ENCODE results near the gene HIVEP3. TPM values are rescaled to one million over a fixed set of nuclear protein-coding genes. Genes with fewer than 3 reads are reported as not detected.

The HIVEP3 gene
- total RNA-seq, 1 experiment from 2014 or later, result 1.4 TPM

- Histone ChIP-seq H2BK15ac (ENCODE audit: low read depth, low read length) (no peak overlapping the region), H3K14ac (ENCODE audit: insufficient read depth, low read length) (no peak overlapping the region), H3K23me2 (ENCODE audit: insufficient read length, low read depth, low read length, poor library complexity, severe bottlenecking) (no peaks in the 10 kb centered on the region), H3K9ac (ENCODE audit: extremely low read depth, insufficient read length, low read length) (no peak overlapping the region), H3K4me1 (ENCODE audit: insufficient read depth, low read length) (peaks cover 12% of the 10 kb centered on the region; the same call in 1 of the 2 replicates), H3K4me2 (ENCODE audit: insufficient read depth, insufficient read length, low read length) (no peak overlapping the region), H2AFZ (ENCODE audit: low read length) (no peak overlapping the region), H3T11ph (ENCODE audit: low read length) (no peak overlapping the region), H2BK12ac (ENCODE audit: insufficient read length, low read depth, low read length) (no peak overlapping the region), H3K4ac (ENCODE audit: low read depth, low read length) (no peak overlapping the region), H3K27ac (ENCODE audit: insufficient read length, low read depth, low read length) (no peak overlapping the region), H3K79me1 (ENCODE audit: insufficient read depth, low read depth, low read length, poor library complexity, severe bottlenecking) (no peaks in the 10 kb centered on the region), H2BK120ac (ENCODE audit: low read depth, low read length, poor library complexity, severe bottlenecking) (no peak overlapping the region), H3K23ac (ENCODE audit: insufficient read length, low read depth, low read length) (no peak overlapping the region), H3K56ac (ENCODE audit: insufficient read length, low read depth, low read length) (no peak overlapping the region), H4K8ac (replicated peaks; ENCODE audit: insufficient read length, low read depth, low read length) (no peak overlapping the region), H3K79me2 (ENCODE audit: insufficient read depth, low read length) (no peaks in the 10 kb centered on the region), H3K18ac (ENCODE audit: insufficient read length, low read depth, low read length) (no peak overlapping the region), H2BK5ac (ENCODE audit: insufficient read length, low read length) (no peak overlapping the region), H4K91ac (ENCODE audit: insufficient read length, low read depth, low read length) (no peak overlapping the region), H2AK5ac (ENCODE audit: insufficient read length, low read length) (no peak overlapping the region), H3K9me3 (ENCODE audit: control insufficient read depth, low read depth, low read length) (no peaks in the 10 kb centered on the region), H2BK20ac (ENCODE audit: low read depth, low read length, poor library complexity, severe bottlenecking) (no peak overlapping the region), H3K27me3 (ENCODE audit: insufficient read depth, low read length) (no peaks in the 10 kb centered on the region), H4K20me1 (ENCODE audit: control insufficient read depth, insufficient read depth, insufficient read length) (no peaks in the 10 kb centered on the region), H4K5ac (ENCODE audit: insufficient read length, low read depth, low read length) (no peak overlapping the region)
- Mint-ChIP-seq H3K36me3 (ENCODE audit: insufficient read depth in 1 of 3, low read depth in 3 of 3) (no peaks in the 10 kb centered on the region), H3K9me3 (no peaks in the 10 kb centered on the region; a peak in 1 of 5 replicates), H3K4me3 (no peak overlapping the region), H3K27me3 (ENCODE audit: low read depth) (no peaks in the 10 kb centered on the region), H3K4me1 (peaks cover 21 to 26% of the 10 kb centered on the region in 2 experiments), H3K27ac (no peak overlapping the region)
- DNase-seq, result no peak
- TF ChIP-seq CTCF (conservative IDR thresholded peaks at IDR 0.05), result no peak
- no CpG with 5 or more reads among the region's 5 CpGs for WGBS (ENCODE audit: extremely low coverage, insufficient read length, low lambda C conversion rate)
Observed at GRCh38 chr1:41880950-41881885, 37.5 kb downstream of the HIVEP3 start.

All from H9 (cell line).